ENCODE measurements around the gene COL2A1. TPM values are rescaled to one million over a fixed set of nuclear protein-coding genes. Genes with fewer than 3 reads are reported as not detected.

COL2A1 gene
- total RNA-seq, 1 experiment from 2014 or later = 10.8 TPM

GRCh38 chr12:48050174-48050573, 45.9 kb upstream of the COL2A1 start:
- Mint-ChIP-seq H3K9me3 (no peaks in the 10 kb centered on the region), H3K27ac (no peak overlapping the region), H3K4me1 (no peaks in the 10 kb centered on the region), H3K36me3 (ENCODE audit: insufficient read depth in 1 of 3, low read depth in 3 of 3) (peaks cover 8 to 42% (median 32%) of the 10 kb centered on the region in 3 experiments; a peak in 6 of 7 replicates), H3K4me3 (no peak overlapping the region), H3K27me3 (ENCODE audit: low read depth) (no peaks in the 10 kb centered on the region; the same call in 1 of the 2 replicates)
- Histone ChIP-seq H2AK5ac (ENCODE audit: insufficient read length, low read length) (no peak overlapping the region), H2BK15ac (ENCODE audit: low read depth, low read length) (no peak overlapping the region), H4K5ac (ENCODE audit: insufficient read length, low read depth, low read length) (no peak overlapping the region), H3K27me3 (ENCODE audit: insufficient read depth, low read length) (no peaks in the 10 kb centered on the region), H3K23me2 (ENCODE audit: insufficient read length, low read depth, low read length, poor library complexity, severe bottlenecking) (no peaks in the 10 kb centered on the region), H3K4me2 (ENCODE audit: insufficient read depth, insufficient read length, low read length) (no peak overlapping the region), H2AFZ (ENCODE audit: low read length) (no peak overlapping the region), H3K79me1 (ENCODE audit: insufficient read depth, low read depth, low read length, poor library complexity, severe bottlenecking) (no peaks in the 10 kb centered on the region), H3K14ac (ENCODE audit: insufficient read depth, low read length) (no peak overlapping the region), H2BK12ac (ENCODE audit: insufficient read length, low read depth, low read length) (no peak overlapping the region), H3K9me3 (ENCODE audit: control insufficient read depth, low read depth, low read length) (no peaks in the 10 kb centered on the region), H4K20me1 (ENCODE audit: control insufficient read depth, insufficient read depth, insufficient read length) (no peaks in the 10 kb centered on the region), H4K8ac (replicated peaks; ENCODE audit: insufficient read length, low read depth, low read length) (no peak overlapping the region), H3K18ac (ENCODE audit: insufficient read length, low read depth, low read length) (no peak overlapping the region), H2BK20ac (ENCODE audit: low read depth, low read length, poor library complexity, severe bottlenecking) (no peak overlapping the region), H3K9ac (ENCODE audit: extremely low read depth, insufficient read length, low read length) (no peak overlapping the region), H3K27ac (ENCODE audit: insufficient read length, low read depth, low read length) (no peak overlapping the region), H3K79me2 (ENCODE audit: insufficient read depth, low read length) (no peaks in the 10 kb centered on the region), H2BK5ac (ENCODE audit: insufficient read length, low read length) (no peak overlapping the region), H4K91ac (ENCODE audit: insufficient read length, low read depth, low read length) (no peak overlapping the region), H3K56ac (ENCODE audit: insufficient read length, low read depth, low read length) (no peak overlapping the region), H3K23ac (ENCODE audit: insufficient read length, low read depth, low read length) (no peak overlapping the region), H2BK120ac (ENCODE audit: low read depth, low read length, poor library complexity, severe bottlenecking) (no peak overlapping the region), H3T11ph (ENCODE audit: low read length) (no peak overlapping the region), H3K4me1 (ENCODE audit: insufficient read depth, low read length) (no peaks in the 10 kb centered on the region), H3K4ac (ENCODE audit: low read depth, low read length) (no peak overlapping the region)
- DNase-seq = no peak
- no CpG with 5 or more reads among the region's 6 CpGs for WGBS (ENCODE audit: extremely low coverage, insufficient read length, low lambda C conversion rate)
- TF ChIP-seq CTCF (conservative IDR thresholded peaks at IDR 0.05) = no peak

Data from H9 (cell line).